ENCODE data around the gene ARF1. TPM values are rescaled to one million over a fixed set of nuclear protein-coding genes. Genes with fewer than 3 reads are reported as not detected.

ARF1 gene
- total RNA-seq, 1 donor from 2014 or later: 213 TPM

DNA sequence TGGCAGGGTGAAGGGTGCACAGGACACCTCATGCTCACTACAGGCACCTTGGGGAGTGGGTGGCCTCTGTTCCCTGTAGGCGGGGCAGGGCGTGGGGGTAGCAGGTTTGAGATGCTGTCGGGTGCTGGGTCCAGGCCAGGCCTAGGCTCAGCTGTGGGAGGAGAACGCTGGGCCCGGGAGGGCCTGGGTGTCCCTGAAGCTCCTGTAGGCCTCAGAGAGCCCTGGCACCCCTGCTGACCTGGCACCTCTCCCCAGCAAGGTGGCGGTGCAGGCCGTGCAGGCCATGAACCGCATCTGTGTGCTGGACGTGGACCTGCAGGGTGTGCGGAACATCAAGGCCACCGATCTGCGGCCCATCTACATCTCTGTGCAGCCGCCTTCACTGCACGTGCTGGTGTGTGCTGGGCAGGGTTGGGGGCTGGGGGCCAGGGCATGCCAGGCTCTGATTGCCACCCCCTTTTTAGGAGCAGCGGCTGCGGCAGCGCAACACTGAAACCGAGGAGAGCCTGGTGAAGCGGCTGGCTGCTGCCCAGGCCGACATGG is 64.7 kb downstream of the ARF1 start:
- Mint-ChIP-seq H3K4me1 (peaks cover 21% of the 10 kb centered on the region), H3K4me3 (no peak overlapping the region), H3K36me3 (ENCODE audit: low read depth) (peaks cover 21% of the 10 kb centered on the region), H3K27ac (no peak overlapping the region), H3K9me3 (no peaks in the 10 kb centered on the region), H3K27me3 (no peaks in the 10 kb centered on the region)
- no peak for TF ChIP-seq CTCF (IDR thresholded peaks at IDR 0.05)
- ATAC-seq (ENCODE audit: low read depth) (no peak), DNase-seq (no peak)
- intact Hi-C loops (cut with micrococcal nuclease): no loop called here
- ChIA-PET CTCF (no interaction called here), POLR2A (no interaction called here)

DNA sequence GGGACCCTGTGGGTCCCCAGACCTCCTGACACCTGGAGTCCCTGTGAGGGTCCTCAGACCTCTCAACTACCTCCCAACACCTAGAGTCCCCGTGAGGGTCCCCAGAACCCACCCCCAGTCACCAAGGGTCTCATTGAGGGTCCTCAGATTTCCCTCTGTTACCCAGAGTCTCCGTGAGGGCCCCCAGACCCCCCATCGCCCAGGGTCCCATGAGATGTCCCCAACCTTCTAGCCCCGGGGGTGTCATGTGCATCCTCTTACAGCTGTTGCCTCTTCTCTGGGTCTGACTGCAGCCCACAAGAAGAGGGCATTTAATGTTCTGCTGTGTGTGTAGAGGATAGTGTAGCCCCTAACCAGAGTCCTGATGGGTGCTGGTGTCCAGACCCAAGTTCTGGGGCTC is 65.3 kb downstream of the ARF1 start:
- no peak for TF ChIP-seq CTCF (IDR thresholded peaks at IDR 0.05)
- POLR2A ChIA-PET: interaction anchor here (1.2 kb wide), 1 partner anchor 17 kb away, joined by 3 read pairs; no protein-coding TSS in a partner anchor
- Mint-ChIP-seq H3K27ac (no peak overlapping the region), H3K4me3 (no peak overlapping the region), H3K27me3 (no peaks in the 10 kb centered on the region), H3K4me1 (peaks cover 16% of the 10 kb centered on the region), H3K36me3 (ENCODE audit: low read depth) (peaks cover 21% of the 10 kb centered on the region), H3K9me3 (no peaks in the 10 kb centered on the region)
- intact Hi-C loops (cut with micrococcal nuclease): no loop called here
- no peak for DNase-seq
- no peak for ATAC-seq (ENCODE audit: low read depth)
- CTCF ChIA-PET: no interaction called here

- Mint-ChIP-seq H3K9me3 (no peaks in the 10 kb centered on the region), H3K36me3 (ENCODE audit: low read depth) (peaks cover 21% of the 10 kb centered on the region), H3K27me3 (no peaks in the 10 kb centered on the region), H3K27ac (no peak overlapping the region), H3K4me1 (peaks cover 10% of the 10 kb centered on the region), H3K4me3 (no peak overlapping the region)
- DNase-seq (no peak), ATAC-seq (ENCODE audit: low read depth) (no peak)
- ChIA-PET CTCF (no interaction called here), POLR2A (interaction anchor here (1.2 kb wide), 1 partner anchor 17 kb away, joined by 3 read pairs; no protein-coding TSS in a partner anchor)
- TF ChIP-seq CTCF (IDR thresholded peaks at IDR 0.05): no peak
- intact Hi-C loops (cut with micrococcal nuclease): no loop called here
Measured at GRCh38 chr1:228148196-228148861, 65.8 kb downstream of the ARF1 start.

Other genes starting within 250 kb of the ARF1 start
- gene WNT9A, start 134.8 kb upstream of the ARF1 start, total RNA-seq: 0.05 TPM in 1 of 2 replicates, not detected in the other
- gene WNT3A, start 75.7 kb upstream of the ARF1 start, total RNA-seq: not detected in 2 replicates
- gene C1orf35, start 20.6 kb downstream of the ARF1 start, total RNA-seq: 11.9 and 13.3 TPM in 2 replicates
- gene MRPL55, start 26.6 kb downstream of the ARF1 start, total RNA-seq: 34.0 and 34.3 TPM in 2 replicates
- 104 and 119 TPM in 2 replicates for gene GUK1, start 57.6 kb downstream of the ARF1 start, total RNA-seq
- 0.24 and 0.35 TPM in 2 replicates for gene GJC2, start 67.2 kb downstream of the ARF1 start, total RNA-seq
- 10.8 and 14.5 TPM in 2 replicates for gene IBA57, start 83.1 kb downstream of the ARF1 start, total RNA-seq
- 16.1 and 19.8 TPM in 2 replicates for gene OBSCN, start 125.3 kb downstream of the ARF1 start, total RNA-seq

Measured in activated B cell treated with CpG ODN at 0.5 μM for 24 hours (primary cell).